Inflammatory macrophage (primary cell): ENCODE measurements around the gene VDR.
A peak's percentile ranks its signal among the peaks of the same experiment; 100 is the strongest.
"Not testable (repeated sequence)": the region's sequence is repeated elsewhere in the genome, so short reads cannot be mapped to it uniquely, and the experiment has no call there.

Experiments
- DNase-seq, 2 donors: peaks; one replicate each; pipeline ENCODE4 v3.0.0-alpha.2; 2020 to 2022

The VDR gene

DNA sequence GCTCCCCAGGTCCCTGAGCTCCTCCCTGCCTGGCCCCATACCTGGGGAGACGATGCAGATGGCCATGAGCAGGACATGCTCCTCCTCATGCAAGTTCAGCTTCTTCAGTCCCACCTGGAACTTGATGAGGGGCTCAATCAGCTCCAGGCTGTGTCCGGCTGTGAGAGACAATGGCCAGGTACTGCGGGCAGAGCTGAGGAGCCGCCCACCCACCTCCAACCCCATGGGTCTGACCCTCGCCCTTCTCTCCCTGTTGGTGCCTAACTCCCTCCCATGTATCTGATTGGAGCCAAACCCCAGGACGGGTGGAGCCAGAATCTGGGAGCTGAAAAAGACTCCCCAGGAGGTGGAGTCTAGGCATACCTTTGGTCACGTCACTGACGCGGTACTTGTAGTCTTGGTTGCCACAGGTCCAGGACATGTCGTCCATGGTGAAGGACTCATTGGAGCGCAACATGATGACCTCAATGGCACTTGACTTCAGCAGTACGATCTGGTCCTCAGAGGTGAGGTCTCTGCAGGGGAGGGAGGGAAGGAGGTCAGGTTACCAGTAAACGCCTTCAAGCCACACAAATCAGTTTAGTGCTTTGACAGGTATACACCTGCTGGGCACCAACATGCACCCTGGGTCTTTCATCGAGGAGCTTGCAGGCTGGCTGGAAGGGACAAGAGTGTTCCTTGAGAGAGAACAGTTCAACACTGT is 58.3 kb downstream of the VDR start:
- DNase-seq = no peak

DNA sequence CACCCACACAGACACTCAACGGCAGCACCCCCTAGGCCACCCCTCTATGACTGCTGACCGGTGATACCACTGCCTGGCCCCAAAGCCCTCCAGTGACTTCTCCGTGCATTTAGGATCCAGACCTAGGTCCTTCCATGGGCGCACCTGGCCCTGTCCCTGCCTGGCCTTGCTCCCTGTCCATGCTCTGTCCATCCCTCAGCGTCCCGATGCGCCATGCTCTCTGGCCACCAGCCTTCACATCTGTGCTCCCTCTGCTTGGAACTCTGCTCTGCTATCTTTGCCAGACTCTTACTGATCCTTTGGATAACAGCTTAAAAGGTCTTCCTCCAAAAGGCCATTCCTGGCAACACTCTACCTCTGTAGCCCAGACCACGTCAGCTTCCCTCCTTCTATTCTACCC is 59.7 kb downstream of the VDR start:
- DNase-seq = no peak

DNA sequence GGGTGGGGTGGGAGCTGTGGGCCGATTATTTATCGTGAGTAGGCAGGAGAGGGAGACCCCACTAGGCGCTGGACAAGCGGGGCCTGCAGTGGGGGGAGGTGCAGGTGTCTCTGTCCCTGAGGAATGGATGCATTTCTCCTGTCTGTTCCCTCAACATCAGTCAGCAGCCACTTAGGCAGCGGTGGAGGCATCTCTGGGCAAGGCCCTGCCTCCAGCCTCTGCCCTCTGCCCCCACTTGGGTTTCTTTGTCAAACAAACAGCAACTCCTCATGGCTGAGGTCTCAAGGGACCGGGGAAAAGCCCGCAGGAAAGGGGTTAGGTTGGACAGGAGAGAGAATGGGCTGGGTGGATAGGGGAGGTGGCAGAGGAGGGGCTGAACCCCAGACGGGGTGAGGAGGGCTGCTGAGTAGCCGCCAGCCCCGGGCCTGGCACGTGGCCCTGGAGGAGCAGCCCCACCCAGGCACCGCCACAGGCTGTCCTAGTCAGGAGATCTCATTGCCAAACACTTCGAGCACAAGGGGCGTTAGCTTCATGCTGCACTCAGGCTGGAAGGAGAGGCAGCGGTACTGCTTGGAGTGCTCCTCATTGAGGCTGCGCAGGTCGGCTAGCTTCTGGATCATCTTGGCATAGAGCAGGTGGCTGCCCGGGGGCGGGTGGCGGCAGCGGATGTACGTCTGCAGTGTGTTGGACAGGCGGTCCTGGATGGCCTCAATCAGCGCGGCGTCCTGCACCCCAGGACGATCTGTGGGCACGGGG is 60.4 kb downstream of the VDR start:
- no peak for DNase-seq

DNA sequence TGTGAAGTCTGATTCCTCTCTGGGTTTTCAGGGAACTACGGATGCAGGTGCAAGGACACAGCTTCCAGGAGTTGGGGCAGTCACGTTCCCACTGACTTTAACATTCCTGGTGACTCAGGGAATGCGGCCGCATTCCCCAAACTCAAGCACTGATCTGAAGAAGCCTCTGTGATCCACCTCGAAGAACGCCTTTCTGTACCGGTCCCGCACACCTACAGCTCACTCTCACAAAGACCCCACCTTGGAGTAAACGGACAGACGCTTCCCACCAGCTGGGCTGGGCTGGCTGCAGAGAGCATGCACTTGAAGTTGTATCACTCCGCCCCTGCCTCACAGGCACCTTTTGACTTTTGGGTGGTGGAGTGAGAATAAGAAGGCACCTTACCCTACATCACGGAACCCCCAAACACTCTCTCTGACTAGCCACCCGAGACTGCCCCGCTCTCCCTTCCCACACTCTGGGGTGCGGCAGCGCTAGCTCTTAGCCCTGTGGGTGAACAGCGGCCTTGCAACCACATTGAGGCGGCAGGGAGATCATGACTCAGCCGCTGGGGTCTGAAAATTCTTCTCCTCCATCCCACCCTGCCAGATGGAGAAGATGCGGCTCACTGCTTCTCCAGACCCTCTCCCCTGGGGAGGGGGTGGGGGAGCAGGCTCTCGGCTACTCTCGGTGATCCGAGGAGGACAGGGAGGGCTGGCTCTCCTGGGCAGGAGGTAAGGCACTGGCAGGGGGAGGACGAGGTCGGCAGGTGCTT is 61.4 kb downstream of the VDR start:
- DNase-seq = no peak

GRCh38 chr12:47842543-47842942 is 62.3 kb downstream of the VDR start:
- DNase-seq = not testable (repeated sequence)

DNA sequence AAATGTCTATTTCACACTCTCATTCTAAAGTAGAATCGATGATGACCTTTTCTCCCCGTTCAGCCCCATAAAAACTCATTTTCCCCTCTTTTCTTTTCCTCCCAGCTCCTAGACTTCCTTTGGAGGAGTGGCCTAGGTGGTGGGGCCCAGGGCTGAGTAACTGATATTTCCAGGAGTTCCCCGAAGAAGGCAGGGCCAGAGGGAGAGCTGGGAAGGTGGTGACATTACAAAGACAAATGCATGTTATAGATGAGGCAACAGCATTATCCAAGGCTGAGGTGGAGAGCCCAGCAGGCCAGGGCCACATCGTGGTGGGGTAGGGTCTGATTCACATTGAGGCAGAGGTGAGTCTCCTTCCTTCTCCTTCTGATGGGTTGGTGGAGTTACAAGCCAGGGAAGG is 62.9 kb downstream of the VDR start:
- no peak for DNase-seq

DNA sequence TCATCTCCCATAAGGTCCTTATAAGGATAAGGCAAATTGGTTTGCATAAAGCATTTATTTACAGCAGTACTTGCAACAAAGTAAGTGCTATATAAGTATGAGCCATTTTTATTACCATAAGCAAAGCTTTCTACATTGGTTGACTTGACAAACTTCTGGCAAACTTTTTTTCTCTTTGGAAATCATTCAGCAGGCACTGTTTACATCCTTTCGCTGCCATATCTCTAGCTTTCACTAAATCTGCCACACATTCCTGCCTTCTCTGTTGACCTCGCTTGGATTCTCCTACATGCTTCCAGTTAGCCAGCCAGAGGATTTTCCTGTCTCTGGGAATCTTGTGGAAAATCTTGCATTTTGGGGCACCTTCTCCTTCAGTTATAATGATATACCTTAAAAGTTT is 63.3 kb downstream of the VDR start:
- no peak for DNase-seq

GRCh38 chr12:47840571-47840970 is 64.2 kb downstream of the VDR start:
- no peak for DNase-seq

- no peak for DNase-seq
Measured at GRCh38 chr12:47839214-47839876, 65.4 kb downstream of the VDR start.

GRCh38 chr12:47838286-47838931 is 66.4 kb downstream of the VDR start:
- DNase-seq = peak in 1 of 2 donors; percentile 27

- DNase-seq = peak; percentile 54 to 58
Measured at GRCh38 chr12:47837190-47838171, 67.3 kb downstream of the VDR start.

- no peak for DNase-seq
Measured at GRCh38 chr12:47835831-47836155, 69.0 kb downstream of the VDR start.

- no peak for DNase-seq
Measured at GRCh38 chr12:47835006-47835830, 69.6 kb downstream of the VDR start.

DNA sequence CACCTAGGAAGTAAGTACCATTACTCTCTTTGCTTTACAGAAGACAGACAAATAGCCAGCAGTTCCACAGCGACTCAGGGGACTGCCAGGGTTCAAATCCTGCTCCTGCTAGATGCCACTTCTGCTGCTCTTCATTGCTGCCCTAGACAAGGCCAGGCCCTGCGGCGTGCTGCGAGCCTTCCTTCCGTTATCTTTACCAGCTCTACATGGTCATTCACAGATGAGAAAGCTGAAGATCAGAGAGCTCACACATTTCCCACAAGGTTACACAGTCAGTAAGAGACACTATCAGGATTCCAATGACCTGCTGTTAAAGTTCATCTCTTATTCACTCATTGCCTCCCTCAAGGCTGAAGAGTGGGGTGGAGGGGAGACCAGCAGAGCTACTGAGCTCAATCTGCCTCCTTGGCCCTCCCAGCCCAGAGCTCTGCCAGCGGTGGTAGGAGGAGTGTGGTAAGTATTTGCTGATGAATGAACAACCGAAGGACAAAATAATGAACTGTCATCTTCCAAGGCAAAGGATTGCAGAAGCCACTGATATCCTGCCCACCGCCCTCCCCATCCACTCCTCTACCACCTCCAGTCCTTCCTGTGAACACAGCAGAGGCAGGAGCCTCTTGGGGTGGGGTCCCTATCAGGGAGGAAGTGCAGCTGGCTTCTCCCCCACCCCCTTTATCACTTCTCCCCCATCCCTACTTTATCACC is 70.4 kb downstream of the VDR start:
- DNase-seq = no peak

DNA sequence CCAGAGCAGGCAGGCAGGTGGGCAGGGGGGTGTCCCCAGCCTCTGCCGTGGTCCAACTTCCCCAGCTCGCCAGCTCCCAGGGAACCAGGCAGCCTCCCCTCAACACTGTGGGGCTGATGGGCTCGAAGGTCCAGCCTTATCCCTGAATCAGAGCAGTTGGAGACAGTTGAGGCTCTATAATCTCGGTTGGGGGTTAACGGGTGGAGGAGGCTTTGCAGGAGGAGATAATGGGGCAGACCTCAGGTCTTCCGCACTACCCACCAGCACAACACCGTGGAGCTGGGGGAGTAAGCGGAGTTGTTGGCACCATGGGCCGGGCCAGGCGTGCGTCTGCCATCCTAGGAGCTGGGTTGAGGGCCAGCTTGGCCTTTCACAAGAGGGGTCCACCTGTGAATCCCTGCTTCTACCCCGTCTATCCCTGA is 71.2 kb downstream of the VDR start:
- no peak for DNase-seq

- DNase-seq = no peak
Measured at GRCh38 chr12:47832263-47832933, 72.4 kb downstream of the VDR start.

DNA sequence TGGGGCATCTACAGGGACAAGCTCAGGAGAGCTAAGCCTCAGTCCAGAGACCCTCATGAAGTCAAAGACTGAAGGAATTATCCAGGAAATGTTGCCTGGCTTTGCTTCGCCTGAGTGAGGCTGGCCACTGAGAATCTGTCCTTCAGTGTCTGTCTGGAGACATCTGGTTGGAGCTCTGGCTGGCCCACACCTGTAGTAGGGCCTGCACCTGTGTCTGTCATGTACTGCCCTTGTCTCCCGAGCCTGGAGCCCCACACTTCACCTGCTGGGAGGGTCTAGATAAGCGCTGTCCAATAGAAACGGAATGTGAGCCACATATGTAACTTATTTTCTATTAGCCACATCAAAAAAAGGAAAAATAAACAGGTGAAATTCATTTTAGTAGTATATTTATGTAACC is 75.2 kb downstream of the VDR start:
- no peak for DNase-seq

DNA sequence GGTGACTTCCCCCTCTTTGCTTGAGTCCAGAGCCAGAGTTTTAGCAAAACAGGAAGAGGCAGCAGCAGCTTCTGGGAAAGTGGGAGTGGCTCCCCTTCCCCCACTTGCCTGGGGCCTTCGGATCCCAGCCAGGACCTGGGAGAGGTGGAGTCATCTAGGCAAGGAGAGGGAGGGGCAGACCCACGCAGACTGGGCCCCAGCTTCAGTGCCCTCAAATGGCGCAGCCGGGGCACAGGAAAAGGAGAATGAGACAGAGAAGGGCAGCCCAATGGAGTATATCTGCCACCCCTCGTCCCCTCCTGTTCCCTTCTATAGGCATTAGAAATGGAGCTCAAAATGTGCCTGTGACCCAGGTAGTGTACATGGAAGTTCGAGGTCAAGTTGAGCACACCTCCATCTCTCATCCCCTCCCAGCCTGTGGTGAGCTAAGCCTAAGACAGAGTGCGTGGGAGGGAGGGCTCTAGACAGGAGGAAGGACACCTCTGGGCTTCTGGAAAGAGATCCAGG is 75.8 kb downstream of the VDR start:
- DNase-seq = peak; percentile 40 to 51
